CD14-positive monocyte (primary cell): ENCODE data around the gene ROR1. TPM values are rescaled to one million over a fixed set of nuclear protein-coding genes. Genes with fewer than 3 reads are reported as not detected.

Source experiments
- DNase-seq, 3 donors: peaks; one replicate each; pipeline ENCODE4 v3.0.0-alpha.2; 2011 to 2022
- H2AFZ ChIP-seq: 2 replicates; pipeline ENCODE4 v1.6.0; 2012; ENCODE audit warnings: mild to moderate bottlenecking, low read depth, low read length, inconsistent platforms; ENCODE audit not compliant: insufficient read depth, poor library complexity, severe bottlenecking
- H3K27ac ChIP-seq, 2 donors: 1 replicate in 1 of 2; 2 replicates in 1 of 2; pipeline ENCODE4 v1.5.1; 2012 to 2013; ENCODE audit warnings: low read length in 2 of 2, control low read depth in 1 of 2, inconsistent platforms in 1 of 2, low read depth in 1 of 2, mild to moderate bottlenecking in 1 of 2
- H3K27me3 ChIP-seq, 2 donors: one replicate each; pipeline versions ENCODE4 v1.6.0 to v1.6.1; 2011 to 2013; ENCODE audit warnings: low read length in 2 of 2; ENCODE audit not compliant: control insufficient read depth in 2 of 2, insufficient read depth in 2 of 2
- H3K36me3 ChIP-seq, 2 donors: replicated peaks in 1 of 2; 1 replicate in 1 of 2; 2 replicates in 1 of 2; pipeline versions ENCODE4 v1.5.1 to v1.6.1; 2012 to 2013; ENCODE audit warnings: low read length in 2 of 2, control low read depth in 1 of 2, inconsistent platforms in 1 of 2, mild to moderate bottlenecking in 1 of 2; ENCODE audit not compliant: insufficient read depth in 2 of 2, control insufficient read depth in 1 of 2
- H3K4me1 ChIP-seq, 2 donors: 1 replicate in 1 of 2; 2 replicates in 1 of 2; pipeline versions ENCODE4 v1.5.1 to v1.6.1; 2012 to 2013; ENCODE audit warnings: low read length in 2 of 2, control low read depth in 1 of 2, inconsistent platforms in 1 of 2, mild to moderate bottlenecking in 1 of 2, moderate library complexity in 1 of 2; ENCODE audit not compliant: insufficient read depth in 2 of 2, control insufficient read depth in 1 of 2
- H3K4me2 ChIP-seq: replicated peaks from 2 replicates; pipeline ENCODE3; 2012; ENCODE audit warnings: low read length, moderate library complexity, mild to moderate bottlenecking; ENCODE audit not compliant: poor library complexity, severe bottlenecking; ENCODE audit errors: extremely low read depth
- H3K4me3 ChIP-seq, 3 experiments: fragments of 200-600 bp in 1 of 3; sonication (generic) in 1 of 3; replicated peaks in 1 of 3; 1 replicate in 2 of 3; 2 replicates in 1 of 3; pipeline ENCODE4 v1.5.1; 2011 to 2013; ENCODE audit warnings: low read length in 3 of 3, mild to moderate bottlenecking in 3 of 3, control low read depth in 2 of 3, low read depth in 2 of 3, inconsistent platforms in 1 of 3, moderate library complexity in 1 of 3
- H3K79me2 ChIP-seq: 2 replicates; pipeline ENCODE4 v1.6.0; 2012; ENCODE audit warnings: mild to moderate bottlenecking, control low read depth, inconsistent platforms, low read length, moderate library complexity; ENCODE audit not compliant: insufficient read depth
- H3K9ac ChIP-seq: 2 replicates; pipeline ENCODE4 v1.6.0; 2017; ENCODE audit warnings: low read length, mild to moderate bottlenecking; ENCODE audit not compliant: insufficient read depth, poor library complexity, severe bottlenecking
- H3K9me3 ChIP-seq, 2 donors: replicated peaks in 1 of 2; 1 replicate in 1 of 2; 2 replicates in 1 of 2; pipeline versions ENCODE4 v1.5.1 to v1.6.1; 2012 to 2013; ENCODE audit warnings: low read length in 2 of 2, control low read depth in 1 of 2; ENCODE audit not compliant: control insufficient read depth in 1 of 2, insufficient read depth in 1 of 2
- H4K20me1 ChIP-seq: 2 replicates; pipeline ENCODE4 v1.6.0; 2012; ENCODE audit warnings: mild to moderate bottlenecking, low read length, control low read depth, moderate library complexity; ENCODE audit not compliant: insufficient read depth
- H3K27ac Mint-ChIP-seq, 7 donors: one replicate each; pipeline ENCODE4 v1.8.0; 2020; ENCODE audit warnings: mild to moderate bottlenecking in 7 of 7, mixed read lengths in 7 of 7, moderate library complexity in 6 of 7, inconsistent platforms in 2 of 7
- H3K27me3 Mint-ChIP-seq, 3 donors: one replicate each; pipeline ENCODE4 v1.8.0; 2021 to 2022; ENCODE audit warnings: low read depth in 3 of 3, mild to moderate bottlenecking in 3 of 3, mixed read lengths in 3 of 3, moderate library complexity in 3 of 3, inconsistent platforms in 1 of 3
- H3K36me3 Mint-ChIP-seq, 2 donors: one replicate each; pipeline ENCODE4 v1.8.0; 2020; ENCODE audit warnings: mixed read lengths in 2 of 2, inconsistent platforms in 1 of 2, mild to moderate bottlenecking in 1 of 2
- H3K4me1 Mint-ChIP-seq: one replicate; pipeline ENCODE4 v1.8.0; 2020; ENCODE audit warnings: mild to moderate bottlenecking, mixed read lengths
- H3K4me3 Mint-ChIP-seq, 2 donors: one replicate each; pipeline ENCODE4 v1.8.0; 2020; ENCODE audit warnings: mild to moderate bottlenecking in 2 of 2, mixed read lengths in 2 of 2, moderate library complexity in 1 of 2
- H3K9me3 Mint-ChIP-seq, 7 donors: one replicate each; pipeline ENCODE4 v1.8.0; 2020 to 2022; ENCODE audit warnings: mixed read lengths in 7 of 7, mild to moderate bottlenecking in 6 of 7, moderate library complexity in 6 of 7, inconsistent platforms in 2 of 7
- CTCF ChIP-seq: fragments of 200-600 bp; IDR thresholded peaks from one replicate; pipeline ENCODE4 v1.8.0; 2022; ENCODE audit warnings: antibody characterized with exemption, mild to moderate bottlenecking
- WGBS: methylation state at CpG from one replicate; pipeline ENCODE4 v1.1.5; 2013; ENCODE audit warnings: missing lambda C conversion rate; ENCODE audit not compliant: insufficient coverage; 5-methylcytosine and 5-hydroxymethylcytosine counted together
- intact Hi-C, 2 donors: fragments of 100-400 bp; cut with micrococcal nuclease; formaldehyde crosslinking; loops; one replicate each; pipeline versions ENCODE4 v1.15.0 to v1.15.1; 2023
- polyA plus RNA-seq, 3 donors: library from polyadenylated mRNA; depleted of rRNA in 1 of 3; unstranded in 2 of 3; stranded (reverse) in 1 of 3; fragments of 300-500 nt in 2 of 3; fragments of >200 nt in 1 of 3; fragmentation: Illumina TruSeq in 2 of 3; gene quantifications; 1 replicate in 2 of 3; 2 replicates in 1 of 3; pipeline ENCODE4 v1.2.3, GENCODE V29; 2012 to 2021

The ROR1 gene
- polyA plus RNA-seq, 3 donors: not detected

GRCh38 chr1:64124704-64125440 lies 351.1 kb downstream of the ROR1 start:
- Mint-ChIP-seq H3K4me1 (no peaks in the 10 kb centered on the region), H3K4me3 (no peak overlapping the region), H3K27ac (no peak overlapping the region), H3K9me3 (peaks cover 0 to 3% (median 0%) of the 10 kb centered on the region in 7 donors), H3K36me3 (no peaks in the 10 kb centered on the region), H3K27me3 (peaks cover 0 to 4% (median 2%) of the 10 kb centered on the region in 3 donors)
- TF ChIP-seq CTCF: no peak
- H3K4me3 ChIP-seq: no peak overlapping the region
- no CpG with 5 or more reads among the region's 7 CpGs for WGBS
- no peak overlapping the region for H3K9ac ChIP-seq
- intact Hi-C loops: no loop called here
- DNase-seq: no peak
- H3K27me3 ChIP-seq: no peaks in the 10 kb centered on the region
- no peak overlapping the region for H3K27ac ChIP-seq
- no peaks in the 10 kb centered on the region for H3K79me2 ChIP-seq
- H4K20me1 ChIP-seq: no peaks in the 10 kb centered on the region
- H3K36me3 ChIP-seq: no peaks in the 10 kb centered on the region
- no peak overlapping the region for H3K4me2 ChIP-seq
- H3K9me3 ChIP-seq: no peaks in the 10 kb centered on the region
- no peaks in the 10 kb centered on the region for H3K4me1 ChIP-seq
- no peak overlapping the region for H2AFZ ChIP-seq

- H3K27me3 Mint-ChIP-seq: peaks cover 0 to 4% (median 2%) of the 10 kb centered on the region in 3 donors
- Histone ChIP-seq H3K36me3 (no peaks in the 10 kb centered on the region), H3K27ac (no peak overlapping the region), H3K4me3 (no peak overlapping the region), H3K9me3 (no peaks in the 10 kb centered on the region), H3K4me2 (no peak overlapping the region), H3K9ac (no peak overlapping the region), H3K79me2 (no peaks in the 10 kb centered on the region), H3K4me1 (no peaks in the 10 kb centered on the region), H3K27me3 (no peaks in the 10 kb centered on the region), H4K20me1 (no peaks in the 10 kb centered on the region), H2AFZ (no peak overlapping the region)
- no CpG with 5 or more reads among the region's 1 CpG for WGBS
- no peak overlapping the region for H3K4me3 Mint-ChIP-seq
- H3K9me3 Mint-ChIP-seq: no peaks in the 10 kb centered on the region
- no peak for DNase-seq
- intact Hi-C loops: no loop called here
- no peaks in the 10 kb centered on the region for H3K4me1 Mint-ChIP-seq
- TF ChIP-seq CTCF: no peak
- no peaks in the 10 kb centered on the region for H3K36me3 Mint-ChIP-seq
- no peak overlapping the region for H3K27ac Mint-ChIP-seq
Measured at GRCh38 chr1:64126581-64126980, 352.8 kb downstream of the ROR1 start.
